Neural cell (in vitro differentiated cells): Measurements from ENCODE around the gene RASEF. TPM values are rescaled to one million over a fixed set of nuclear protein-coding genes. Genes with fewer than 3 reads are reported as not detected.

Source experiments
- H2AFZ ChIP-seq: fragments of 200-600, 300-800 bp; sonication (generic), shearing (Covaris generic); 2 replicates; pipeline ENCODE4 v1.6.0; 2014; ENCODE audit warnings: low read depth, mild to moderate bottlenecking, antibody characterized with exemption, low read length, moderate library complexity
- H3F3A ChIP-seq: fragments of 200-600 bp; shearing (Covaris generic); 2 replicates; pipeline ENCODE4 v1.6.1; 2016; ENCODE audit warnings: mild to moderate bottlenecking, moderate library complexity, mixed read lengths, antibody characterized with exemption, low read length; ENCODE audit not compliant: insufficient read depth, poor library complexity, severe bottlenecking
- H3K27ac ChIP-seq: fragments of 200-600, 300-800 bp; sonication (generic), shearing (Covaris generic); 2 replicates; pipeline ENCODE4 v1.5.1; 2014; ENCODE audit warnings: mild to moderate bottlenecking, low read length, moderate library complexity
- H3K27me3 ChIP-seq: fragments of 300-800, 200-600 bp; sonication (generic), shearing (Covaris generic); 2 replicates; pipeline ENCODE4 v1.6.0; 2014; ENCODE audit warnings: mild to moderate bottlenecking, low read depth, low read length, moderate library complexity; ENCODE audit not compliant: insufficient read depth
- H3K36me3 ChIP-seq: fragments of 300-800, 200-600 bp; sonication (generic), shearing (Covaris generic); 2 replicates; pipeline ENCODE4 v1.5.1; 2014; ENCODE audit warnings: mild to moderate bottlenecking, antibody characterized with exemption, low read length, moderate library complexity; ENCODE audit not compliant: insufficient read depth
- H3K4me2 ChIP-seq: fragments of 300-800, 200-600 bp; sonication (generic), shearing (Covaris generic); 2 replicates; pipeline ENCODE4 v1.6.0; 2014; ENCODE audit warnings: mild to moderate bottlenecking, low read length
- H3K4me3 ChIP-seq: fragments of 300-800, 200-600 bp; sonication (generic), shearing (Covaris generic); 2 replicates; pipeline ENCODE4 v1.5.1; 2014; ENCODE audit warnings: mild to moderate bottlenecking, low read length, moderate library complexity
- H3K79me2 ChIP-seq: fragments of 200-600 bp; shearing (Covaris generic); replicated peaks from 2 replicates; pipeline ENCODE4 v1.6.0; 2014; ENCODE audit warnings: mild to moderate bottlenecking, low read length, moderate library complexity; ENCODE audit not compliant: insufficient read depth
- H3K9ac ChIP-seq: fragments of 300-800, 200-600 bp; sonication (generic), shearing (Covaris generic); 2 replicates; pipeline ENCODE4 v1.6.1; 2016; ENCODE audit warnings: mild to moderate bottlenecking, low read length, mixed read lengths
- H3K9me2 ChIP-seq: fragments of 200-600 bp; shearing (Covaris generic); 2 replicates; pipeline ENCODE4 v1.6.1; 2016; ENCODE audit warnings: mild to moderate bottlenecking, low read length, mixed read lengths; ENCODE audit not compliant: insufficient read depth
- H3K9me3 ChIP-seq: fragments of 200-600, 300-800 bp; sonication (generic), shearing (Covaris generic); 2 replicates; pipeline ENCODE4 v1.6.1; 2016; ENCODE audit warnings: mild to moderate bottlenecking, mixed run types, low read length, moderate library complexity, mixed read lengths
- H4K20me1 ChIP-seq: fragments of 200-600 bp; shearing (Covaris generic); 2 replicates; pipeline ENCODE4 v1.6.1; 2016; ENCODE audit warnings: mild to moderate bottlenecking, mixed run types; ENCODE audit not compliant: insufficient read depth
- CTCF ChIP-seq: fragments of 450-650 bp; IDR thresholded peaks from 2 replicates; pipeline ENCODE4 v1.5.1; 2014; ENCODE audit warnings: antibody characterized with exemption, mild to moderate bottlenecking, moderate library complexity; ENCODE audit not compliant: poor library complexity, severe bottlenecking
- EP300 ChIP-seq: fragments of 450-650 bp; conservative IDR thresholded peaks from 2 replicates; pipeline ENCODE4 v1.6.1; 2014; ENCODE audit warnings: antibody characterized with exemption, mild to moderate bottlenecking, moderate library complexity; ENCODE audit not compliant: poor library complexity, severe bottlenecking
- EZH2 ChIP-seq: fragments of 200-600, 300-800 bp; shearing (Covaris generic), sonication (generic); IDR thresholded peaks from 2 replicates; pipeline ENCODE4 v1.6.1; 2014; ENCODE audit warnings: antibody characterized with exemption, low read length, borderline replicate concordance, mild to moderate bottlenecking; ENCODE audit not compliant: insufficient read depth, poor library complexity, severe bottlenecking
- MXI1 ChIP-seq: fragments of 450-650 bp; conservative IDR thresholded peaks from 2 replicates; pipeline ENCODE4 v1.6.1; 2014; ENCODE audit warnings: antibody characterized with exemption, mild to moderate bottlenecking; ENCODE audit not compliant: poor library complexity, severe bottlenecking
- POLR2AphosphoS5 ChIP-seq: IDR thresholded peaks from 2 replicates; pipeline ENCODE4 v1.6.1; 2012
- RAD21 ChIP-seq: fragments of 450-650 bp; conservative IDR thresholded peaks from 2 replicates; pipeline ENCODE4 v1.6.1; 2014; ENCODE audit warnings: antibody characterized with exemption, mild to moderate bottlenecking, moderate library complexity
- REST ChIP-seq: IDR thresholded peaks from 2 replicates; pipeline ENCODE4 v1.6.1; 2012; ENCODE audit warnings: borderline replicate concordance
- SMC3 ChIP-seq: fragments of 450-650 bp; conservative IDR thresholded peaks from 2 replicates; pipeline ENCODE4 v1.6.1; 2014; ENCODE audit warnings: antibody characterized with exemption, mild to moderate bottlenecking, moderate library complexity; ENCODE audit not compliant: poor library complexity
- TAF1 ChIP-seq: IDR thresholded peaks from 2 replicates; pipeline ENCODE4 v1.6.1; 2012; ENCODE audit warnings: low read depth
- polyA plus RNA-seq: library from polyadenylated mRNA; depleted of rRNA; stranded (reverse); fragments of >200 nt; gene quantifications from 2 replicates; pipeline ENCODE4 v1.2.3, GENCODE V29; 2014

Gene RASEF
- polyA plus RNA-seq, 1 donor from 2014 or later = 0.12 TPM

GRCh38 chr9:83015897-83016296 lies 47.0 kb downstream of the RASEF start:
- Histone ChIP-seq H3F3A (no peaks in the 10 kb centered on the region), H3K9me3 (no peaks in the 10 kb centered on the region), H2AFZ (no peak overlapping the region), H3K4me3 (no peak overlapping the region), H4K20me1 (no peaks in the 10 kb centered on the region), H3K4me2 (no peak overlapping the region), H3K79me2 (no peaks in the 10 kb centered on the region), H3K27ac (no peak overlapping the region), H3K27me3 (no peaks in the 10 kb centered on the region), H3K9me2 (no peaks in the 10 kb centered on the region), H3K9ac (no peak overlapping the region), H3K36me3 (no peaks in the 10 kb centered on the region)
- TF ChIP-seq SMC3 (no peak), MXI1 (no peak), REST (no peak), TAF1 (no peak), EZH2 (no peak), POLR2AphosphoS5 (no peak), EP300 (no peak), CTCF (no peak), RAD21 (no peak)

GRCh38 chr9:83013867-83014605 lies 48.9 kb downstream of the RASEF start:
- Histone ChIP-seq H3K9me3 (no peaks in the 10 kb centered on the region), H3K4me2 (no peak overlapping the region), H3K4me3 (no peak overlapping the region), H3K27me3 (no peaks in the 10 kb centered on the region), H3K36me3 (no peaks in the 10 kb centered on the region), H4K20me1 (no peaks in the 10 kb centered on the region), H3F3A (no peaks in the 10 kb centered on the region), H3K79me2 (no peaks in the 10 kb centered on the region), H3K9ac (no peak overlapping the region), H3K27ac (no peak overlapping the region), H3K9me2 (no peaks in the 10 kb centered on the region), H2AFZ (no peak overlapping the region)
- no peak for TF ChIP-seq REST
- TF ChIP-seq SMC3 = no peak
- TF ChIP-seq MXI1 = no peak
- TF ChIP-seq EZH2 = no peak
- TF ChIP-seq RAD21 = no peak
- TF ChIP-seq POLR2AphosphoS5 = no peak
- no peak for TF ChIP-seq EP300
- no peak for TF ChIP-seq TAF1
- no peak for TF ChIP-seq CTCF
